HepG2 (cell line): Measurements from ENCODE around the gene TCF3. TPM values are rescaled to one million over a fixed set of nuclear protein-coding genes. Genes with fewer than 3 reads are reported as not detected.

Source experiments
- ATF7-NPFF ChIP-seq: sonication (generic); formaldehyde crosslinking; IDR thresholded peaks from 2 replicates; pipeline ENCODE4 v1.8.1; 2023; ENCODE audit warnings: mild to moderate bottlenecking, low read depth, missing genetic modification reagents, moderate library complexity
- FIP1L1 ChIP-seq: fragments of 200-400 bp; formaldehyde crosslinking; IDR thresholded peaks from 2 replicates; pipeline ENCODE4 v1.6.1; 2018; ENCODE audit warnings: low read depth, mild to moderate bottlenecking, low read length, moderate library complexity, borderline replicate concordance; ENCODE audit not compliant: insufficient read depth
- HDAC2 ChIP-seq: sonication (generic); formaldehyde crosslinking; IDR thresholded peaks from 2 replicates; pipeline ENCODE4 v1.4.0; 2020; ENCODE audit warnings: missing genetic modification reagents
- HOXA3 ChIP-seq: sonication (generic); formaldehyde crosslinking; IDR thresholded peaks from 2 replicates; pipeline ENCODE4 v1.5.0; 2020; ENCODE audit warnings: missing genetic modification reagents
- MEF2D ChIP-seq: sonication (generic); formaldehyde crosslinking; IDR thresholded peaks from 2 replicates; pipeline ENCODE4 v1.5.1; 2020; ENCODE audit warnings: mild to moderate bottlenecking, missing genetic modification reagents
- NCOA2 ChIP-seq: sonication (generic); formaldehyde crosslinking; IDR thresholded peaks from 2 replicates; pipeline ENCODE4 v1.8.0; 2022; ENCODE audit warnings: inconsistent platforms
- POLR2A ChIP-seq, 2 experiments: IDR thresholded peaks; 2 replicates each; pipeline ENCODE4 v1.6.1; 2011; ENCODE audit warnings: low read depth in 2 of 2, low read length in 2 of 2, mild to moderate bottlenecking in 1 of 2, moderate library complexity in 1 of 2; ENCODE audit not compliant: insufficient read depth in 1 of 2
- SATB2 ChIP-seq: sonication (generic); formaldehyde crosslinking; IDR thresholded peaks from 2 replicates; pipeline ENCODE4 v1.5.0; 2020; ENCODE audit warnings: missing genetic modification reagents
- SP4 ChIP-seq: sonication (generic); formaldehyde crosslinking; IDR thresholded peaks from 2 replicates; pipeline ENCODE4 v1.8.1; 2023; ENCODE audit warnings: mild to moderate bottlenecking, missing genetic modification reagents
- TARDBP ChIP-seq: sonication (generic); formaldehyde crosslinking; IDR thresholded peaks from 2 replicates; pipeline ENCODE4 v1.8.0; 2022; ENCODE audit warnings: mild to moderate bottlenecking, missing genetic modification reagents
- TBX2 ChIP-seq: sonication (generic); formaldehyde crosslinking; IDR thresholded peaks from 2 replicates; pipeline ENCODE4 v1.5.0; 2020; ENCODE audit warnings: missing genetic modification reagents, mild to moderate bottlenecking, borderline replicate concordance
- TFDP2 ChIP-seq: sonication (generic); formaldehyde crosslinking; IDR thresholded peaks from 2 replicates; pipeline ENCODE4 v1.4.0; 2020; ENCODE audit warnings: missing genetic modification reagents
- YY1 ChIP-seq: IDR thresholded peaks from 2 replicates; pipeline ENCODE4 v1.6.1; 2011; ENCODE audit warnings: low read length, low read depth, moderate library complexity, mild to moderate bottlenecking; ENCODE audit not compliant: insufficient read depth, insufficient replicate concordance
- ZBTB26 ChIP-seq: IDR thresholded peaks from 2 replicates; pipeline ENCODE4 v1.6.1; 2016; ENCODE audit warnings: missing compliant biosample characterization, missing genetic modification reagents, borderline replicate concordance
- ZNF652 ChIP-seq: IDR thresholded peaks from 2 replicates; pipeline ENCODE4 v1.6.1; 2016; ENCODE audit warnings: low read depth, borderline replicate concordance
- ZNF773 ChIP-seq: sonication (generic); formaldehyde crosslinking; IDR thresholded peaks from 2 replicates; pipeline ENCODE4 v1.4.0; 2020; ENCODE audit warnings: missing genetic modification reagents, borderline replicate concordance
- polyA plus RNA-seq, 8 experiments: library from polyadenylated mRNA; depleted of rRNA in 3 of 8; stranded (reverse) in 7 of 8; unstranded in 1 of 8; fragments of >200 nt; fragmentation: Illumina TruSeq in 4 of 8; extraction: Trizol in 4 of 8; gene quantifications; 2 replicates each; pipeline versions ENCODE4 v1.2.1 to v1.2.3, GENCODE V29; 2011 to 2016; ENCODE audit warnings: low read depth in 4 of 8, missing spikeins in 1 of 8, mixed read lengths in 1 of 8; ENCODE audit not compliant: insufficient read depth in 1 of 8
- total RNA-seq, 5 experiments: library from RNA; depleted of rRNA; stranded (reverse); fragments of >200 nt; fragmentation: Illumina TruSeq; extraction: Trizol; gene quantifications; 2 replicates each; pipeline ENCODE4 v1.2.3, GENCODE V29; 2016; ENCODE audit warnings: low read depth in 1 of 5
- TF ChIP-seq, protein P1 (sequence below): sonication (generic); formaldehyde crosslinking; IDR thresholded peaks from 2 replicates; pipeline ENCODE4 v1.4.0; 2020; ENCODE audit warnings: missing genetic modification reagents, mild to moderate bottlenecking, borderline replicate concordance
- TF ChIP-seq, protein P2 (sequence below): sonication (generic); formaldehyde crosslinking; IDR thresholded peaks from 2 replicates; pipeline ENCODE4 v1.5.0; 2020; ENCODE audit warnings: mild to moderate bottlenecking, missing genetic modification reagents, borderline replicate concordance

The TCF3 gene
- total and polyA plus RNA-seq, 2 of the 13 experiments (the other 11 are each of a cell fraction or from before 2014, with no cell fraction given): 51.4 to 53.2 TPM

- peak; percentile 53; the same call in 1 of the 2 replicates for TF ChIP-seq TARDBP (CRISPR knock-in tag)
- TF ChIP-seq, protein P1, sequence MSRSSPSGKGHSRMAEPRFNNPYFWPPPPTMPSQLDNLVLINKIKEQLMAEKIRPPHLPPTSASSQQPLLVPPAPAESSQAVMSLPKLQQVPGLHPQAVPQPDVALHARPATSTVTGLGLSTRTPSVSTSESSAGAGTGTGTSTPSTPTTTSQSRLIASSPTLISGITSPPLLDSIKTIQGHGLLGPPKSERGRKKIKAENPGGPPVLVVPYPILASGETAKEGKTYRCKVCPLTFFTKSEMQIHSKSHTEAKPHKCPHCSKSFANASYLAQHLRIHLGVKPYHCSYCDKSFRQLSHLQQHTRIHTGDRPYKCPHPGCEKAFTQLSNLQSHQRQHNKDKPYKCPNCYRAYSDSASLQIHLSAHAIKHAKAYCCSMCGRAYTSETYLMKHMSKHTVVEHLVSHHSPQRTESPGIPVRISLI (CRISPR knock-in tag): peak; percentile 99
- no peak for TF ChIP-seq ZNF773 (CRISPR knock-in tag)
- TF ChIP-seq POLR2A (IDR thresholded peaks at IDR 0.05; ENCODE audit: insufficient read depth in 1 of 2, low read depth in 2 of 2, low read length in 2 of 2): peak; percentile 91 to 93
- TF ChIP-seq FIP1L1: no peak
- no peak; the same call in 1 of the 2 replicates for TF ChIP-seq TBX2 (CRISPR knock-in tag)
- no peak; the same call in 1 of the 2 replicates for TF ChIP-seq ATF7-NPFF (CRISPR knock-in tag)
- no peak for TF ChIP-seq ZBTB26 (CRISPR knock-in tag)
- peak; percentile 11 for TF ChIP-seq YY1
- peak; percentile 31; the same call in 1 of the 2 replicates for TF ChIP-seq NCOA2 (CRISPR knock-in tag)
- TF ChIP-seq HDAC2 (CRISPR knock-in tag): no peak; the same call in 1 of the 2 replicates
- no peak for TF ChIP-seq MEF2D (CRISPR knock-in tag)
- TF ChIP-seq SATB2 (CRISPR knock-in tag): no peak
- peak; percentile 58; the same call in 1 of the 2 replicates for TF ChIP-seq HOXA3 (CRISPR knock-in tag)
- 0 out of 2 replicates have a peak, but pooled peaks have one; percentile 22 for TF ChIP-seq SP4 (CRISPR knock-in tag)
- TF ChIP-seq, protein P2, sequence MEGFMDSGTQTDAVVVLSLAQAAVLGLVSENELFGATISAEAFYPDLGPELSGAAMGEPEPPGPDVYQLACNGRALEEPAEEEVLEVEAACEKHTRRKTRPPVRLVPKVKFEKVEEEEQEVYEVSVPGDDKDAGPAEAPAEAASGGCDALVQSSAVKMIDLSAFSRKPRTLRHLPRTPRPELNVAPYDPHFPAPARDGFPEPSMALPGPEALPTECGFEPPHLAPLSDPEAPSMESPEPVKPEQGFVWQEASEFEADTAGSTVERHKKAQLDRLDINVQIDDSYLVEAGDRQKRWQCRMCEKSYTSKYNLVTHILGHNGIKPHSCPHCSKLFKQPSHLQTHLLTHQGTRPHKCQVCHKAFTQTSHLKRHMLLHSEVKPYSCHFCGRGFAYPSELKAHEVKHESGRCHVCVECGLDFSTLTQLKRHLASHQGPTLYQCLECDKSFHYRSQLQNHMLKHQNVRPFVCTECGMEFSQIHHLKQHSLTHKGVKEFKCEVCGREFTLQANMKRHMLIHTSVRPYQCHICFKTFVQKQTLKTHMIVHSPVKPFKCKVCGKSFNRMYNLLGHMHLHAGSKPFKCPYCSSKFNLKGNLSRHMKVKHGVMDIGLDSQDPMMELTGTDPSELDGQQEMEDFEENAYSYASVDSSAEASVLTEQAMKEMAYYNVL (CRISPR knock-in tag): no peak
- no peak for TF ChIP-seq TFDP2 (CRISPR knock-in tag)
- 0 out of 2 replicates have a peak, but pooled peaks have one; percentile 10 for TF ChIP-seq ZNF652 (CRISPR knock-in tag)
Observed at GRCh38 chr19:1605236-1606137, 46.9 kb downstream of the TCF3 start, which contains the start of gene UQCR11 (continued).
